GM12891 (cell line): ENCODE data around the gene ZIC5.
A peak's percentile ranks its signal among the peaks of the same experiment; 100 is the strongest.

Experiments used
- DNase-seq: peaks from one replicate; pipeline ENCODE4 v3.0.0; 2011; ENCODE audit warnings: low spot score; ENCODE audit not compliant: insufficient read length
- FAIRE-seq: peaks from 2 replicates; lab custom pipeline; 2011; peaks lifted over from hg19 to GRCh38; lab: Jason Lieb, UNC
- PAX5 ChIP-seq: IDR thresholded peaks from 2 replicates; pipeline ENCODE4 v1.6.1; 2011; ENCODE audit warnings: low read length, moderate library complexity, mild to moderate bottlenecking; ENCODE audit not compliant: insufficient read depth, severe bottlenecking
- POLR2A ChIP-seq: IDR thresholded peaks from 2 replicates; pipeline ENCODE4 v1.6.1; 2011; ENCODE audit warnings: low read depth, low read length, control low read depth
- POLR2AphosphoS5 ChIP-seq: IDR thresholded peaks from 2 replicates; pipeline ENCODE4 v1.6.1; 2011; ENCODE audit warnings: low read depth, low read length, control low read depth
- POU2F2 ChIP-seq: IDR thresholded peaks from 2 replicates; pipeline ENCODE4 v1.6.1; 2011; ENCODE audit warnings: low read depth, mild to moderate bottlenecking, control low read depth, low read length, moderate library complexity
- SPI1 ChIP-seq: IDR thresholded peaks from 2 replicates; pipeline ENCODE4 v1.6.1; 2011; ENCODE audit warnings: low read depth, low read length, control low read depth
- TAF1 ChIP-seq: IDR thresholded peaks from 2 replicates; pipeline ENCODE4 v1.6.1; 2011; ENCODE audit warnings: low read depth, low read length, control low read depth

ZIC5 gene

GRCh38 chr13:99932912-99933311, 38.7 kb downstream of the ZIC5 start:
- DNase-seq (no peak), FAIRE-seq (no peak)
- TF ChIP-seq POU2F2: no peak
- TF ChIP-seq PAX5: no peak
- no peak for TF ChIP-seq TAF1

DNA sequence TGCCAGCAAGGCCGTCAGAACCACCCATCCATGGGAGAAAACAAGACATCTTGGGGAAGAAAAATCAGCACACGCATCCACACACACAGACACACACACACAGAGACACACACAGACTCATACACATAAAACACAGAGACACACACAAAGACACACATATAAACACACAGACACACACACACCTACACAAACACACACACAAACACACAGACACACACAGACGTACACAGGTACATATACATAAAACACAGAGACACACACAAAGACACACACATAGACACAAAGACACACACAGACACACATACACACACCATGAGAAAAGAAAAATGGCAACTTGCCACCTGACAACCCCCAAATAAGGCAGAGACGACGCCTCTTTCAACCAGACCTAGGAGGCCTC, 40.6 kb downstream of the ZIC5 start:
- DNase-seq: no peak
- peak; percentile 5 for FAIRE-seq
- TF ChIP-seq PAX5 (no peak), POU2F2 (no peak), SPI1 (no peak), POLR2AphosphoS5 (no peak), POLR2A (no peak), TAF1 (no peak)

GRCh38 chr13:99929866-99930265, 41.7 kb downstream of the ZIC5 start:
- FAIRE-seq (no peak), DNase-seq (no peak)
- TF ChIP-seq TAF1 (no peak), POLR2A (no peak), PAX5 (no peak), POU2F2 (no peak), POLR2AphosphoS5 (no peak), SPI1 (no peak)

DNA sequence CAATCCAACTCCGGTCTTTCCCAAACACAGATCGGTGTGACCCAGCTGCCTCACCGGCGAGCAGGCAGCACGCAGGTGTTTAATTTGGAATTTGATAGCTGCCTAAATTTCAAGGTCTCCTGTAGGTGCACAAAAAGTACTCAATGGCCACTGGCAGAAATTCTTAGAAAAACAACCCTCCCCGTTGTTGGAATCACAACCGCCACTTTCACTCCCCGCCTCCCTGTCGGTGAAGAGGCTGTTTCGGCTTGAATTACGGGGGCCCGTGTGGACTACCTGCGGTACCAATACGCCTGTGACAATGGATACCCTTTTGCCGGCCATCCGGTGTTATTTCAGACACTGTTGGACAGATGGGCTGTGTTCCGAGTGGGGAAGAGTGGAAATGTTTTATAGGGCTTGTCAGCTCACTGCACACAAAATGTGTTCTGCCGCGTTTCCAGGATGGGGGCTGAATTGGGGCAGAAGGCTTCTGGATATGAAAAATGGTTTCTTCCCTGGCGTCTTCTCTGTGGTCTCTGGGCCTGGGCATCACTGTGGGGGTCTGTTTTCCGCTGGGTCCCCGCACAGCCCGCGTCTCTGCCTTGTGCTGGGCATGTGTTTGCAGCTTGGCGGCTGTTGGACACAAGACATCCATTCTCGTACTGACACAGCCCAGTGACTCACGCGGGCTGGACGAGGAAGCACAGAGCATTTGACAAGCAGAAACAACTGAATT, 45.4 kb downstream of the ZIC5 start:
- no peak for DNase-seq
- no peak for FAIRE-seq
- TF ChIP-seq POLR2A: no peak
- TF ChIP-seq SPI1: no peak
- no peak for TF ChIP-seq PAX5
- no peak for TF ChIP-seq TAF1
- TF ChIP-seq POLR2AphosphoS5: no peak
- TF ChIP-seq POU2F2: no peak

- DNase-seq (no peak), FAIRE-seq (no peak)
- TF ChIP-seq POLR2A (no peak), POU2F2 (no peak), SPI1 (no peak), PAX5 (no peak), TAF1 (no peak), POLR2AphosphoS5 (no peak)
Measured at GRCh38 chr13:99923877-99924582, 47.5 kb downstream of the ZIC5 start.

DNA sequence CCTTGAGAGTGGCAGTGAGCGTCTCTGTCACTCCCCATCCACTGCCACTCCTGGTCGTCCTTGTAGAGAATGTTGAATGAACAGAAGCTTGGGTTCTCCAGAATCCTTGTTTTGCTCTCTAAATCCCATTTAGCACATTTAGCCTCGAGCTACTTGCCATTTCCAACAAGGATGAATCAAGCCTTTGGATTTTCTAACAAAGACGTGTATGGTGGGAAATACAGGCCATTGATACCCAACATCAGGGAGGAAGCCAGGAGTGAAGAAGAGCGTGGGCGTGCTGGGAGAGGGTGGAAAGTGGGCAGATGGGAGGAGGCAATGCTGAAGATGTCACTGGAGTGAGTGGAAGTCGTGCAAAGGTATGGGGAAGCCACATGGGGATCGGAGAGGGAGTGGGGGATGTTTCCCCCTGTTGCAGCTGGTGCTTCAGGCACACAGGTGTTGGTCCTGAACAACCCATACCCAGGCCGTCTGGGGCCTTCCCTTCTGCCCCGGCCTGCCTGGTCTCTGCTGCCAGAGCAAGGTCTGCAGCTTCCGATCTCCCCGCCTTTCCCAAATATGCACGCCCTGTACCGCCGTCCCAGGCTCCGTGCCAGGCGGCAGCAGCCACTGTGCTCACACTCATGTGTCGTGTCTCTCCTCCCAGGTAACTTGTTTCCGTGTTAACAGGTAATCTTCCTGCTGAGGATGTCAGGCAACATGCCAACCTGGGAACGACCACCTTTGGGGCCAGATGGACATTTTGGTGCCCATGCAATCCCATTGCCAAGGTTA, 48.7 kb downstream of the ZIC5 start:
- no peak for FAIRE-seq
- DNase-seq: no peak
- TF ChIP-seq PAX5: no peak

GRCh38 chr13:99919132-99919531, 52.4 kb downstream of the ZIC5 start:
- TF ChIP-seq TAF1 (no peak), POLR2A (no peak), PAX5 (no peak), POLR2AphosphoS5 (no peak), POU2F2 (no peak), SPI1 (no peak)
- DNase-seq (no peak), FAIRE-seq (no peak)

- DNase-seq (peak; percentile 57), FAIRE-seq (peak; percentile 79)
- no peak for TF ChIP-seq POU2F2
- TF ChIP-seq POLR2AphosphoS5: no peak
- TF ChIP-seq SPI1: no peak
- TF ChIP-seq PAX5: no peak
- TF ChIP-seq TAF1: no peak
- TF ChIP-seq POLR2A: no peak
Measured at GRCh38 chr13:99916366-99917103, 55.0 kb downstream of the ZIC5 start.

GRCh38 chr13:99913167-99913566, 58.4 kb downstream of the ZIC5 start:
- TF ChIP-seq SPI1 (no peak), POU2F2 (no peak), POLR2AphosphoS5 (no peak), TAF1 (no peak), POLR2A (no peak), PAX5 (no peak)
- no peak for FAIRE-seq
- no peak for DNase-seq
